SK-N-SH treated with all-trans-retinoic acid at 6 μM for 48 hours (cell line): ENCODE results near the gene FGB.
"Not testable (repeated sequence)": the region's sequence is repeated elsewhere in the genome, so short reads cannot be mapped to it uniquely, and the experiment has no call there.

Experiments
- ATAC-seq: fragments of 200-7000 bp; cut with Tn5 transposase; 3 replicates; pipeline ENCODE4 v1.9.1; 2020; ENCODE audit warnings: mild to moderate bottlenecking, moderate library complexity
- ARNTL ChIP-seq: fragments of 450-650 bp; formaldehyde crosslinking; IDR thresholded peaks from 2 replicates; pipeline ENCODE4 v1.5.0; 2020; ENCODE audit warnings: low read depth, mild to moderate bottlenecking, moderate library complexity, borderline replicate concordance
- BACH2 ChIP-seq: fragments of 250-450 bp; sonication (Bioruptor Pico); IDR thresholded peaks from 2 replicates; pipeline ENCODE4 v1.9.0; 2021; ENCODE audit warnings: mild to moderate bottlenecking, borderline replicate concordance
- CSDC2 ChIP-seq: fragments of 250-450 bp; sonication (Bioruptor Pico); IDR thresholded peaks from 2 replicates; pipeline ENCODE4 v1.5.0; 2020; ENCODE audit warnings: mild to moderate bottlenecking, moderate library complexity
- CSRNP3 ChIP-seq: fragments of 250-450 bp; sonication (Bioruptor Pico); IDR thresholded peaks from 2 replicates; pipeline ENCODE4 v1.5.1; 2021; ENCODE audit warnings: mild to moderate bottlenecking, moderate library complexity
- ESRRG ChIP-seq: fragments of 250-450 bp; sonication (Bioruptor Pico); IDR thresholded peaks from 2 replicates; pipeline ENCODE4 v1.6.1; 2021; ENCODE audit warnings: mild to moderate bottlenecking
- GLIS3 ChIP-seq: fragments of 250-450 bp; sonication (Bioruptor Pico); IDR thresholded peaks from 2 replicates; pipeline ENCODE4 v1.5.0; 2020; ENCODE audit warnings: mild to moderate bottlenecking, moderate library complexity
- OSR1 ChIP-seq: fragments of 250-450 bp; sonication (Bioruptor Pico); IDR thresholded peaks from 2 replicates; pipeline ENCODE4 v1.8.0; 2022; ENCODE audit warnings: moderate library complexity, mild to moderate bottlenecking, inconsistent platforms
- POU6F1 ChIP-seq: fragments of 250-450 bp; sonication (Bioruptor Pico); IDR thresholded peaks from 2 replicates; pipeline ENCODE4 v1.8.0; 2021; ENCODE audit warnings: low read depth, mild to moderate bottlenecking, moderate library complexity, borderline replicate concordance
- PPARA ChIP-seq: fragments of 250-450 bp; sonication (Bioruptor Pico); IDR thresholded peaks from 2 replicates; pipeline ENCODE4 v1.5.0; 2020; ENCODE audit warnings: mild to moderate bottlenecking, borderline replicate concordance
- RARB ChIP-seq: fragments of 250-450 bp; sonication (Bioruptor Pico); IDR thresholded peaks from 2 replicates; pipeline ENCODE4 v1.8.0; 2021; ENCODE audit warnings: mild to moderate bottlenecking, moderate library complexity
- SNAI2 ChIP-seq: fragments of 250-450 bp; sonication (Bioruptor Pico); IDR thresholded peaks from 2 replicates; pipeline ENCODE4 v1.5.0; 2020; ENCODE audit warnings: mild to moderate bottlenecking, moderate library complexity
- TOX ChIP-seq: fragments of 250-450 bp; sonication (Bioruptor Pico); IDR thresholded peaks from 2 replicates; pipeline ENCODE4 v1.8.0; 2021; ENCODE audit warnings: mild to moderate bottlenecking, moderate library complexity, borderline replicate concordance
- ZC3H10 ChIP-seq: fragments of 250-450 bp; sonication (Bioruptor Pico); IDR thresholded peaks from 2 replicates; pipeline ENCODE4 v1.5.1; 2021; ENCODE audit warnings: mild to moderate bottlenecking, moderate library complexity
- ZFP3 ChIP-seq: fragments of 250-450 bp; sonication (Bioruptor Pico); IDR thresholded peaks from 2 replicates; pipeline ENCODE4 v1.5.0; 2020; ENCODE audit warnings: mild to moderate bottlenecking, moderate library complexity
- ZFP30 ChIP-seq: fragments of 450-650 bp; formaldehyde crosslinking; IDR thresholded peaks from 2 replicates; pipeline ENCODE4 v1.5.0; 2022; ENCODE audit warnings: mild to moderate bottlenecking, moderate library complexity
- ZNF565 ChIP-seq: fragments of 450-650 bp; formaldehyde crosslinking; conservative IDR thresholded peaks from 2 replicates; pipeline ENCODE4 v1.5.0; 2020; ENCODE audit warnings: low read depth, mild to moderate bottlenecking, moderate library complexity
- ZNF70 ChIP-seq: fragments of 450-650 bp; formaldehyde crosslinking; IDR thresholded peaks from 2 replicates; pipeline ENCODE4 v1.5.0; 2020; ENCODE audit warnings: mild to moderate bottlenecking, moderate library complexity
- ZNF8 ChIP-seq: fragments of 450-650 bp; formaldehyde crosslinking; IDR thresholded peaks from 2 replicates; pipeline ENCODE4 v1.5.0; 2020; ENCODE audit warnings: mild to moderate bottlenecking, moderate library complexity
- TF ChIP-seq, protein P1 (sequence below): fragments of 250-450 bp; sonication (Bioruptor Pico); IDR thresholded peaks from 2 replicates; pipeline ENCODE4 v1.5.1; 2020; ENCODE audit warnings: low read depth, mild to moderate bottlenecking, moderate library complexity
- TF ChIP-seq, protein P2 (sequence below): fragments of 250-450 bp; sonication (Bioruptor Pico); IDR thresholded peaks from 2 replicates; pipeline ENCODE4 v1.5.0; 2020; ENCODE audit warnings: mild to moderate bottlenecking, moderate library complexity
- TF ChIP-seq, protein P3 (sequence below): fragments of 250-450 bp; sonication (Bioruptor Pico); IDR thresholded peaks from 2 replicates; pipeline ENCODE4 v1.8.0; 2020; ENCODE audit warnings: mild to moderate bottlenecking, moderate library complexity, borderline replicate concordance

Gene FGB

GRCh38 chr4:154591890-154592289 is 29.1 kb downstream of the FGB start:
- TF ChIP-seq BACH2 (CRISPR knock-in tag), result no peak
- TF ChIP-seq, protein P1, sequence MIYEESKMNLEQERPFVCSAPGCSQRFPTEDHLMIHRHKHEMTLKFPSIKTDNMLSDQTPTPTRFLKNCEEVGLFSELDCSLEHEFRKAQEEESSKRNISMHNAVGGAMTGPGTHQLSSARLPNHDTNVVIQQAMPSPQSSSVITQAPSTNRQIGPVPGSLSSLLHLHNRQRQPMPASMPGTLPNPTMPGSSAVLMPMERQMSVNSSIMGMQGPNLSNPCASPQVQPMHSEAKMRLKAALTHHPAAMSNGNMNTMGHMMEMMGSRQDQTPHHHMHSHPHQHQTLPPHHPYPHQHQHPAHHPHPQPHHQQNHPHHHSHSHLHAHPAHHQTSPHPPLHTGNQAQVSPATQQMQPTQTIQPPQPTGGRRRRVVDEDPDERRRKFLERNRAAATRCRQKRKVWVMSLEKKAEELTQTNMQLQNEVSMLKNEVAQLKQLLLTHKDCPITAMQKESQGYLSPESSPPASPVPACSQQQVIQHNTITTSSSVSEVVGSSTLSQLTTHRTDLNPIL, result no peak
- TF ChIP-seq POU6F1 (CRISPR knock-in tag), result no peak
- TF ChIP-seq, protein P2, sequence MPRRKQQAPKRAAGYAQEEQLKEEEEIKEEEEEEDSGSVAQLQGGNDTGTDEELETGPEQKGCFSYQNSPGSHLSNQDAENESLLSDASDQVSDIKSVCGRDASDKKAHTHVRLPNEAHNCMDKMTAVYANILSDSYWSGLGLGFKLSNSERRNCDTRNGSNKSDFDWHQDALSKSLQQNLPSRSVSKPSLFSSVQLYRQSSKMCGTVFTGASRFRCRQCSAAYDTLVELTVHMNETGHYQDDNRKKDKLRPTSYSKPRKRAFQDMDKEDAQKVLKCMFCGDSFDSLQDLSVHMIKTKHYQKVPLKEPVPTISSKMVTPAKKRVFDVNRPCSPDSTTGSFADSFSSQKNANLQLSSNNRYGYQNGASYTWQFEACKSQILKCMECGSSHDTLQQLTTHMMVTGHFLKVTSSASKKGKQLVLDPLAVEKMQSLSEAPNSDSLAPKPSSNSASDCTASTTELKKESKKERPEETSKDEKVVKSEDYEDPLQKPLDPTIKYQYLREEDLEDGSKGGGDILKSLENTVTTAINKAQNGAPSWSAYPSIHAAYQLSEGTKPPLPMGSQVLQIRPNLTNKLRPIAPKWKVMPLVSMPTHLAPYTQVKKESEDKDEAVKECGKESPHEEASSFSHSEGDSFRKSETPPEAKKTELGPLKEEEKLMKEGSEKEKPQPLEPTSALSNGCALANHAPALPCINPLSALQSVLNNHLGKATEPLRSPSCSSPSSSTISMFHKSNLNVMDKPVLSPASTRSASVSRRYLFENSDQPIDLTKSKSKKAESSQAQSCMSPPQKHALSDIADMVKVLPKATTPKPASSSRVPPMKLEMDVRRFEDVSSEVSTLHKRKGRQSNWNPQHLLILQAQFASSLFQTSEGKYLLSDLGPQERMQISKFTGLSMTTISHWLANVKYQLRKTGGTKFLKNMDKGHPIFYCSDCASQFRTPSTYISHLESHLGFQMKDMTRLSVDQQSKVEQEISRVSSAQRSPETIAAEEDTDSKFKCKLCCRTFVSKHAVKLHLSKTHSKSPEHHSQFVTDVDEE (CRISPR knock-in tag), result no peak
- TF ChIP-seq, protein P3, sequence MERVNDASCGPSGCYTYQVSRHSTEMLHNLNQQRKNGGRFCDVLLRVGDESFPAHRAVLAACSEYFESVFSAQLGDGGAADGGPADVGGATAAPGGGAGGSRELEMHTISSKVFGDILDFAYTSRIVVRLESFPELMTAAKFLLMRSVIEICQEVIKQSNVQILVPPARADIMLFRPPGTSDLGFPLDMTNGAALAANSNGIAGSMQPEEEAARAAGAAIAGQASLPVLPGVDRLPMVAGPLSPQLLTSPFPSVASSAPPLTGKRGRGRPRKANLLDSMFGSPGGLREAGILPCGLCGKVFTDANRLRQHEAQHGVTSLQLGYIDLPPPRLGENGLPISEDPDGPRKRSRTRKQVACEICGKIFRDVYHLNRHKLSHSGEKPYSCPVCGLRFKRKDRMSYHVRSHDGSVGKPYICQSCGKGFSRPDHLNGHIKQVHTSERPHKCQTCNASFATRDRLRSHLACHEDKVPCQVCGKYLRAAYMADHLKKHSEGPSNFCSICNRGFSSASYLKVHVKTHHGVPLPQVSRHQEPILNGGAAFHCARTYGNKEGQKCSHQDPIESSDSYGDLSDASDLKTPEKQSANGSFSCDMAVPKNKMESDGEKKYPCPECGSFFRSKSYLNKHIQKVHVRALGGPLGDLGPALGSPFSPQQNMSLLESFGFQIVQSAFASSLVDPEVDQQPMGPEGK, result no peak
- no peak for TF ChIP-seq ZFP30 (CRISPR knock-in tag)
- TF ChIP-seq ZFP3, result no peak
- TF ChIP-seq SNAI2 (CRISPR knock-in tag), result no peak
- TF ChIP-seq CSRNP3 (CRISPR knock-in tag), result no peak
- no peak for TF ChIP-seq ZNF8 (CRISPR knock-in tag)
- no peak for TF ChIP-seq TOX (CRISPR knock-in tag)
- TF ChIP-seq CSDC2, result no peak
- no peak for TF ChIP-seq OSR1 (CRISPR knock-in tag)
- no peak for TF ChIP-seq PPARA
- TF ChIP-seq ARNTL (CRISPR knock-in tag), result no peak
- no peak for ATAC-seq

- TF ChIP-seq ZNF70 (CRISPR knock-in tag), result no peak
- no peak for ATAC-seq
Observed at GRCh38 chr4:154593868-154594267, 31.1 kb downstream of the FGB start.

DNA sequence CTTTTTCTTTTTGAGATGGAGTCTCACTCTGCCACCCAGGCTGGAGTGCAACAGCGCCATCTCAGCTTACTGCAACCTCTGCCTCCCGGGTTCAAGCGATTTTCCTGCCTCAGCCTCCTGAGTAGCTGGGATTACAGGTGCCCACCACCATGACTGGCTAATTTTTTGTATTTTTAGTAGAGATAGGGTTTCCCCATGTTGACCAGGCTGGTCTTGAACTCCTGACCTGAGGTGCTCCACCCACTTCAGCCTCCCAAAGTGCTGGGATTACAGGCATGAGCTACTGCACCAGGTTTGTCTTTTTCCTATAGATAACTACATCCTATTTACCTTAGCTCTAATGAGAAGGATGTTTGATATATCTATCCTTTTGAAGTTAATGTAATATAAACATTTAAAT is 31.5 kb downstream of the FGB start:
- not testable (repeated sequence) for ATAC-seq

DNA sequence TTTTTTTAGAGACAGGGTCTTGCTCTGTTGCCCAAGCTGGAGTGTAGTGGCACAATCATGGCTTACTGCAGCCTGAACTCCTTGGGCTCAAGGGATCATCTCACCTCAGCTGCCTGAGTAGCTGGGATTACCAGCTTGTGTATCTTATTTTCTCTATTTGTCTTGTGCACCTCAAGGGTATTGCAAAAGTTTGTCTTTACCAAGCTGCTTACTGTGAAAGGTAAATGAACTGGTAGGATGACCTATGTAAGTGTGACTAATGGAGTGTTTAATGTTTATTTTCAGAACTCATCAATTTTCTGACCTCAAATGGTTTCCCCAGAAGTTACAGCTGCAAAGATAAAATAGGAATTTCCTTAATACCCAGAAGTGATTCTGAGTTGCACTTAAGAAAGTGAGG is 33.0 kb downstream of the FGB start:
- TF ChIP-seq ZFP30 (CRISPR knock-in tag) (no peak), GLIS3 (CRISPR knock-in tag) (no peak), TOX (CRISPR knock-in tag) (no peak), ESRRG (CRISPR knock-in tag) (no peak), ZC3H10 (CRISPR knock-in tag) (no peak), SNAI2 (CRISPR knock-in tag) (no peak), ZFP3 (no peak), RARB (no peak), ZNF565 (CRISPR knock-in tag) (no peak), OSR1 (CRISPR knock-in tag) (no peak), ZNF70 (CRISPR knock-in tag) (no peak)
- TF ChIP-seq, protein P1, result no peak
- no peak for ATAC-seq

DNA sequence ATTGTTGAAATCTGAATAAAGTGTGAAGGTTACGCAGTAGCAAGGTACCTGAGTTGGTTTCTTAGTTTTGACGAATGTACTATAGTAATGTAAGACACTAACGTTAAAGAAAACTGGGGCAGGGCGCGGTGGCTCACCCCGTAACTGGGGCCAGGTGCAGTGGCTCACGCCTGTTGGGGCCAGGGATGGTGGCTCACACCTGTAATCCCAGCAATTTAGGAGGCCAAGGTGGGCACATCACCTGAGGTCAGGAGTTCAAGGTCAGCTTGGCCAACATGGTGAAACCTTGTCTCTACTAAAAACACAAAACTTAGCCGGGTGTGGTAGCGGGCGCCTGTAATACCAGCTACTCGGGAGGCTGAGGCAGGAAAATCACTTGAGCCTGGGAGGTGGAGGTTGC is 34.5 kb downstream of the FGB start:
- ATAC-seq, result not testable (repeated sequence)
